Body of pancreas (tissue), 4 donors: Measurements from ENCODE around the gene EIF3A.

Experiments used
- POLR2A ChIP-seq, 3 donors: fragments of 450-650 bp; IDR thresholded peaks; one replicate each; pipeline ENCODE4 v1.6.1; 2016; ENCODE audit warnings: antibody characterized with exemption in 3 of 3, mild to moderate bottlenecking in 2 of 3
- TF ChIP-seq, protein P1 (sequence below), 7 experiments: fragments of 450-650 bp in 4 of 7; fragments of 200-600 bp in 3 of 7; sonication (generic) in 3 of 7; IDR thresholded peaks; one replicate each; pipeline ENCODE4 v1.5.1; 2016 to 2019; ENCODE audit warnings: antibody characterized with exemption in 7 of 7

- no peak for TF ChIP-seq POLR2A (IDR thresholded peaks at IDR 0.05)
- TF ChIP-seq, protein P1, sequence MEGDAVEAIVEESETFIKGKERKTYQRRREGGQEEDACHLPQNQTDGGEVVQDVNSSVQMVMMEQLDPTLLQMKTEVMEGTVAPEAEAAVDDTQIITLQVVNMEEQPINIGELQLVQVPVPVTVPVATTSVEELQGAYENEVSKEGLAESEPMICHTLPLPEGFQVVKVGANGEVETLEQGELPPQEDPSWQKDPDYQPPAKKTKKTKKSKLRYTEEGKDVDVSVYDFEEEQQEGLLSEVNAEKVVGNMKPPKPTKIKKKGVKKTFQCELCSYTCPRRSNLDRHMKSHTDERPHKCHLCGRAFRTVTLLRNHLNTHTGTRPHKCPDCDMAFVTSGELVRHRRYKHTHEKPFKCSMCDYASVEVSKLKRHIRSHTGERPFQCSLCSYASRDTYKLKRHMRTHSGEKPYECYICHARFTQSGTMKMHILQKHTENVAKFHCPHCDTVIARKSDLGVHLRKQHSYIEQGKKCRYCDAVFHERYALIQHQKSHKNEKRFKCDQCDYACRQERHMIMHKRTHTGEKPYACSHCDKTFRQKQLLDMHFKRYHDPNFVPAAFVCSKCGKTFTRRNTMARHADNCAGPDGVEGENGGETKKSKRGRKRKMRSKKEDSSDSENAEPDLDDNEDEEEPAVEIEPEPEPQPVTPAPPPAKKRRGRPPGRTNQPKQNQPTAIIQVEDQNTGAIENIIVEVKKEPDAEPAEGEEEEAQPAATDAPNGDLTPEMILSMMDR (IDR thresholded peaks at IDR 0.05): no peak
These were observed 87.4 kb downstream of the EIF3A start for GRCh38 chr10:118993214-118993613.
